K562 (cell line): Measurements from ENCODE around the gene PRKCE.

ENCODE experiments used
- CHD2 ChIP-seq: IDR thresholded peaks from 2 replicates; pipeline ENCODE4 v1.6.1; 2011; ENCODE audit warnings: low read depth, low read length
- POLR2A ChIP-seq: fragments of 450-650 bp; conservative IDR thresholded peaks from 2 replicates; pipeline ENCODE4 v1.6.1; 2016
- SIN3A ChIP-seq, 2 experiments: fragments of 150-350 bp in 1 of 2; IDR thresholded peaks; 2 replicates each; pipeline ENCODE4 v1.6.1; 2011 to 2016; ENCODE audit warnings: borderline replicate concordance in 2 of 2, low read depth in 2 of 2, low read length in 2 of 2, mild to moderate bottlenecking in 2 of 2, moderate library complexity in 2 of 2; ENCODE audit not compliant: control insufficient read depth in 1 of 2
- SIN3B ChIP-seq: fragments of 450-650 bp; IDR thresholded peaks from 2 replicates; pipeline ENCODE4 v1.6.1; 2017; ENCODE audit warnings: low read depth, mild to moderate bottlenecking, moderate library complexity
- SP1 ChIP-seq: sonication (generic); formaldehyde crosslinking; IDR thresholded peaks from 2 replicates; pipeline ENCODE4 v1.8.1; 2022; ENCODE audit warnings: mild to moderate bottlenecking, missing genetic modification reagents
- TF ChIP-seq, protein P1 (sequence below), 3 experiments: IDR thresholded peaks in 2 of 3; conservative IDR thresholded peaks in 1 of 3; 2 replicates each; pipeline ENCODE4 v1.5.1; 2011 to 2012; ENCODE audit warnings: low read length in 3 of 3, mild to moderate bottlenecking in 3 of 3, control low read depth in 2 of 3, improper control_type of control experiment in 1 of 3, inconsistent platforms in 1 of 3, low read depth in 1 of 3, mixed read lengths in 1 of 3, moderate library complexity in 1 of 3; ENCODE audit not compliant: insufficient read depth in 2 of 3
- TF ChIP-seq, protein P2 (sequence below): fragments of 450-650 bp; formaldehyde crosslinking; IDR thresholded peaks from 2 replicates; pipeline ENCODE4 v1.4.0; 2020; ENCODE audit warnings: mild to moderate bottlenecking, moderate library complexity

DNA sequence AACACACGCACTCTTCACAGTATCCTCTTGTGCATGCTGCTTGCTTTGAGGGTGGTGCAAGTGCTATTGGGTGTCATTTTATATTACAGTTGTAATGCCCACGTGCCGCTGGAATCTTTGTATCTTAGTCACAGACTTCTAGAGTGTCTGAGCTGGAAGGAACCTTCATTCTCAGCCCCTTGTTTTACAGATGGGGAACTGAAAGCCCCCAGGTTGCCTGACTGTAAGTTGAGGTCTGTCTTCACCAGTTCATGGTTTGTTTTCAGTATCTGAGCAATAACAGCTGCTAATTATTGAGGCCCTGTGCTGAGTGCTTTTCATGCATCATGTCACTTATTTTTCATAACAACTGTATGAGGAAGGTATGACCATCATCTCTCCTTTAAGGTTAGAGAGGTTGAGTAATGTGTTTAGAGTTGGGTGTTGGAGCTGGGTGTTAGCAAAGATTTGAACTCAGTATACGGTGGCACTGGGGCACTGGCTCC lies 77.0 kb downstream of the PRKCE start:
- no peak for TF ChIP-seq POLR2A
- TF ChIP-seq CHD2, result no peak
- TF ChIP-seq SIN3A (IDR thresholded peaks at IDR 0.05; ENCODE audit: borderline replicate concordance in 2 of 2, control insufficient read depth in 1 of 2, low read depth in 2 of 2, low read length in 2 of 2), result no peak
- TF ChIP-seq SIN3B, result no peak
- TF ChIP-seq, protein P1, sequence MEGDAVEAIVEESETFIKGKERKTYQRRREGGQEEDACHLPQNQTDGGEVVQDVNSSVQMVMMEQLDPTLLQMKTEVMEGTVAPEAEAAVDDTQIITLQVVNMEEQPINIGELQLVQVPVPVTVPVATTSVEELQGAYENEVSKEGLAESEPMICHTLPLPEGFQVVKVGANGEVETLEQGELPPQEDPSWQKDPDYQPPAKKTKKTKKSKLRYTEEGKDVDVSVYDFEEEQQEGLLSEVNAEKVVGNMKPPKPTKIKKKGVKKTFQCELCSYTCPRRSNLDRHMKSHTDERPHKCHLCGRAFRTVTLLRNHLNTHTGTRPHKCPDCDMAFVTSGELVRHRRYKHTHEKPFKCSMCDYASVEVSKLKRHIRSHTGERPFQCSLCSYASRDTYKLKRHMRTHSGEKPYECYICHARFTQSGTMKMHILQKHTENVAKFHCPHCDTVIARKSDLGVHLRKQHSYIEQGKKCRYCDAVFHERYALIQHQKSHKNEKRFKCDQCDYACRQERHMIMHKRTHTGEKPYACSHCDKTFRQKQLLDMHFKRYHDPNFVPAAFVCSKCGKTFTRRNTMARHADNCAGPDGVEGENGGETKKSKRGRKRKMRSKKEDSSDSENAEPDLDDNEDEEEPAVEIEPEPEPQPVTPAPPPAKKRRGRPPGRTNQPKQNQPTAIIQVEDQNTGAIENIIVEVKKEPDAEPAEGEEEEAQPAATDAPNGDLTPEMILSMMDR (IDR thresholded peaks at IDR 0.05 in 2 of 3, conservative IDR thresholded peaks at IDR 0.05 in 1 of 3; ENCODE audit: insufficient read depth in 2 of 3, low read depth in 1 of 3, low read length in 3 of 3), result no peak
- no peak for TF ChIP-seq SP1 (CRISPR knock-in tag)
- TF ChIP-seq, protein P2, sequence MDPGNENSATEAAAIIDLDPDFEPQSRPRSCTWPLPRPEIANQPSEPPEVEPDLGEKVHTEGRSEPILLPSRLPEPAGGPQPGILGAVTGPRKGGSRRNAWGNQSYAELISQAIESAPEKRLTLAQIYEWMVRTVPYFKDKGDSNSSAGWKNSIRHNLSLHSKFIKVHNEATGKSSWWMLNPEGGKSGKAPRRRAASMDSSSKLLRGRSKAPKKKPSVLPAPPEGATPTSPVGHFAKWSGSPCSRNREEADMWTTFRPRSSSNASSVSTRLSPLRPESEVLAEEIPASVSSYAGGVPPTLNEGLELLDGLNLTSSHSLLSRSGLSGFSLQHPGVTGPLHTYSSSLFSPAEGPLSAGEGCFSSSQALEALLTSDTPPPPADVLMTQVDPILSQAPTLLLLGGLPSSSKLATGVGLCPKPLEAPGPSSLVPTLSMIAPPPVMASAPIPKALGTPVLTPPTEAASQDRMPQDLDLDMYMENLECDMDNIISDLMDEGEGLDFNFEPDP, result no peak
